ENCODE measurements around the gene SCARB1. TPM values are rescaled to one million over a fixed set of nuclear protein-coding genes. Genes with fewer than 3 reads are reported as not detected.

The SCARB1 gene
- total RNA-seq, 4 donors from 2014 or later, result 33.7 to 252 (median 43.6) TPM

GRCh38 chr12:124878795-124879516, 15.3 kb upstream of the SCARB1 start:
- in situ Hi-C loops (cut with MboI; ENCODE audit: low pct_ligation_motif_present in 1 of 4, low pct_unique_long_range_greater_than_20kb in 1 of 4, low sequenced_read_pairs in 3 of 4), result no loop called here
- intact Hi-C loops (cut with DNase I; ENCODE audit: low total_unique reads), result no loop called here
- Histone ChIP-seq H3K27me3 (no peaks in the 10 kb centered on the region), H3K36me3 (no peaks in the 10 kb centered on the region), H3K27ac (no peak overlapping the region), H3K9me3 (no peaks in the 10 kb centered on the region), H3K4me3 (no peak overlapping the region), H3K4me1 (peaks cover 0 to 20% (median 11%) of the 10 kb centered on the region in 4 donors)
- no peak for DNase-seq
- TF ChIP-seq, protein P1, sequence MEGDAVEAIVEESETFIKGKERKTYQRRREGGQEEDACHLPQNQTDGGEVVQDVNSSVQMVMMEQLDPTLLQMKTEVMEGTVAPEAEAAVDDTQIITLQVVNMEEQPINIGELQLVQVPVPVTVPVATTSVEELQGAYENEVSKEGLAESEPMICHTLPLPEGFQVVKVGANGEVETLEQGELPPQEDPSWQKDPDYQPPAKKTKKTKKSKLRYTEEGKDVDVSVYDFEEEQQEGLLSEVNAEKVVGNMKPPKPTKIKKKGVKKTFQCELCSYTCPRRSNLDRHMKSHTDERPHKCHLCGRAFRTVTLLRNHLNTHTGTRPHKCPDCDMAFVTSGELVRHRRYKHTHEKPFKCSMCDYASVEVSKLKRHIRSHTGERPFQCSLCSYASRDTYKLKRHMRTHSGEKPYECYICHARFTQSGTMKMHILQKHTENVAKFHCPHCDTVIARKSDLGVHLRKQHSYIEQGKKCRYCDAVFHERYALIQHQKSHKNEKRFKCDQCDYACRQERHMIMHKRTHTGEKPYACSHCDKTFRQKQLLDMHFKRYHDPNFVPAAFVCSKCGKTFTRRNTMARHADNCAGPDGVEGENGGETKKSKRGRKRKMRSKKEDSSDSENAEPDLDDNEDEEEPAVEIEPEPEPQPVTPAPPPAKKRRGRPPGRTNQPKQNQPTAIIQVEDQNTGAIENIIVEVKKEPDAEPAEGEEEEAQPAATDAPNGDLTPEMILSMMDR (IDR thresholded peaks at IDR 0.05), result no peak
- no peak for TF ChIP-seq EP300 (IDR thresholded peaks at IDR 0.05; ENCODE audit: low read depth)
- no peak for TF ChIP-seq POLR2AphosphoS5 (IDR thresholded peaks at IDR 0.05)
- no peak for TF ChIP-seq POLR2A (IDR thresholded peaks at IDR 0.05)
- 86 to 89% methylated on average over 14 to 18 of the region's 18 CpGs for WGBS, 2 donors (ENCODE audit: low coverage in 1 of 2)

- TF ChIP-seq EP300 (IDR thresholded peaks at IDR 0.05; ENCODE audit: low read depth) (no peak), POLR2AphosphoS5 (IDR thresholded peaks at IDR 0.05) (no peak), POLR2A (IDR thresholded peaks at IDR 0.05) (no peak)
- TF ChIP-seq, protein P1 (IDR thresholded peaks at IDR 0.05), result no peak
- no peaks in the 10 kb centered on the region for H3K36me3 ChIP-seq
- H3K27me3 ChIP-seq, result no peaks in the 10 kb centered on the region
- intact Hi-C loops (cut with DNase I; ENCODE audit: low total_unique reads), result no loop called here
- 71 to 83% methylated on average over 3 of the region's 3 CpGs for WGBS, 2 donors (ENCODE audit: low coverage in 1 of 2)
- DNase-seq, result no peak
- no peak overlapping the region for H3K27ac ChIP-seq
- in situ Hi-C loops (cut with MboI; ENCODE audit: low pct_ligation_motif_present in 1 of 4, low pct_unique_long_range_greater_than_20kb in 1 of 4, low sequenced_read_pairs in 3 of 4), result no loop called here
- H3K9me3 ChIP-seq, result no peaks in the 10 kb centered on the region
- H3K4me1 ChIP-seq, result peaks cover 0 to 20% (median 11%) of the 10 kb centered on the region in 4 donors
- H3K4me3 ChIP-seq, result no peak overlapping the region
Measured at GRCh38 chr12:124877423-124877822, 13.8 kb upstream of the SCARB1 start.

DNA sequence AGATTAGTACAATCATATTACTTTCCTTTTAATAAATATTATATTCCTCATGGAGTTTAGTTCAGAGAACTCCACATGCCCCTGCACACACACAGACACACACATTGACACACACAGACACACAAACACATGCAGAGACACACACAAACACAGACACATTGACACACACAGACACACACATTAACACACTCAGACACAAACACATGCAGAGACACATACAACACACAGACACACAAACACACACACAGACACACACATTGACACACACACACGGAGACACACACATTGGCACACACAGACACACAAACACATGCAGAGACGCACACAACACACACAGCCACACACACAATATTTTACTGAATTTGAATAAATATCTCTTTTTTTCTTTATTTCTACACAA, 12.5 kb upstream of the SCARB1 start:
- 72 to 86% methylated on average over 1 to 2 of the region's 2 CpGs for WGBS, 2 donors (ENCODE audit: low coverage in 1 of 2)
- in situ Hi-C loops (cut with MboI; ENCODE audit: low pct_ligation_motif_present in 1 of 4, low pct_unique_long_range_greater_than_20kb in 1 of 4, low sequenced_read_pairs in 3 of 4), result no loop called here
- H3K9me3 ChIP-seq, result no peaks in the 10 kb centered on the region
- H3K4me3 ChIP-seq, result no peak overlapping the region
- peaks cover 0 to 20% (median 11%) of the 10 kb centered on the region in 4 donors for H3K4me1 ChIP-seq
- no peaks in the 10 kb centered on the region for H3K36me3 ChIP-seq
- peak overlapping the region; percentile 14 to 72 (median 28) for H3K27ac ChIP-seq
- no peaks in the 10 kb centered on the region for H3K27me3 ChIP-seq
- intact Hi-C loops (cut with DNase I; ENCODE audit: low total_unique reads), result no loop called here
- DNase-seq, result no peak
- TF ChIP-seq POLR2A (IDR thresholded peaks at IDR 0.05), result no peak
- TF ChIP-seq, protein P1 (IDR thresholded peaks at IDR 0.05), result no peak
- TF ChIP-seq EP300 (IDR thresholded peaks at IDR 0.05; ENCODE audit: low read depth), result no peak

- in situ Hi-C loops (cut with MboI; ENCODE audit: low pct_ligation_motif_present in 1 of 4, low pct_unique_long_range_greater_than_20kb in 1 of 4, low sequenced_read_pairs in 3 of 4) (no loop called here), intact Hi-C loops (cut with DNase I; ENCODE audit: low total_unique reads) (no loop called here)
- DNase-seq, result peak; percentile 35
- H3K4me3 ChIP-seq, result no peak overlapping the region
- H3K27ac ChIP-seq, result peak overlapping the region; percentile 27 to 72 (median 43)
- TF ChIP-seq, protein P1 (IDR thresholded peaks at IDR 0.05), result no peak
- TF ChIP-seq EP300 (IDR thresholded peaks at IDR 0.05; ENCODE audit: low read depth) (no peak), POLR2A (IDR thresholded peaks at IDR 0.05) (no peak), POLR2AphosphoS5 (IDR thresholded peaks at IDR 0.05) (no peak)
- WGBS, 2 donors (ENCODE audit: low coverage in 1 of 2), result 48% methylated on average over 2 of the region's 2 CpGs; no CpG with 5 or more reads in 1 of the 2 donors
- H3K9me3 ChIP-seq, result no peaks in the 10 kb centered on the region
- H3K36me3 ChIP-seq, result no peaks in the 10 kb centered on the region
- peaks cover 0 to 20% (median 11%) of the 10 kb centered on the region in 4 donors for H3K4me1 ChIP-seq
- no peaks in the 10 kb centered on the region for H3K27me3 ChIP-seq
Measured at GRCh38 chr12:124875803-124876132, 12.1 kb upstream of the SCARB1 start.
